Effector CD8-positive, alpha-beta T cell (primary cell): Measurements from ENCODE around the gene CSRNP3.

Experiments used
- DNase-seq: peaks from one replicate; lab custom pipeline; 2025; lab: John Stamatoyannopoulos, UW

The CSRNP3 gene

GRCh38 chr2:165544897-165545296 is 75.4 kb downstream of the CSRNP3 start:
- no peak for DNase-seq

DNA sequence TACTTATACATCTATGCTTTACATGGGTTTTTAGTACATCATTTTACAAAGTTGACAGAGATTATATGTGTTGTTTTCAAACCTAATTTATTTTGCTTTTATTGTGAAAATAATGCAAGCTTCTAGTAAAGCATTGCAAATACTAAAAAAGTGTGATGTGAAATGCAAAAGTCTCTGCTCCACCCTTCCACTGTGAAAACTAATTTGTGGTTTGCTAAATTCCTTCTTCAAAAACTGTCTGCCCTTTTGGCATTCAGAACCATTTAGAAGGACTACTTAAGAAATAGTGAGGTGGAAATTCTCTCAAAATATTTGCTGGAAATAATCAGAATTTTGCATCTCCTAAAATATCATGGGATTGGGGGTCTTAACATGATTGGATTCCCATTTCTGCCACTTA is 78.4 kb downstream of the CSRNP3 start:
- DNase-seq, result no peak

DNA sequence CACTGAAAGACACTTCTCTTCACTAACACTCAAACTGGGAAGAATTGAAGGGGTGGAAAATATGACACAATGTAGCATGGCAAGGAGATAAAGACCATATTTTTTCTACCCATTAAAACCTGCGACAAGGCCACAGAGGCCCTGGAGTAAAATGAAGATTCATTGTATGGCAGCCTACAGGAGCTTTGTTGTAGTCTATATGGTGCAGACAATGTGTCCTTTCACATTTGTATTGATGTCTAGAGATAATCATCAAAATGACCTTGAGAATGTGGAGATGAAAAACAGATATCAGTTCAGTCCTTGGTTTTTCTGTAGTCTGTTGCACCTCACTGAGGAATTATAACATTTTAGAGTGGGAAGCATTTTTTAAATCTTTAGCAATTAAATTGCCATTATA is 80.1 kb downstream of the CSRNP3 start:
- DNase-seq, result no peak

GRCh38 chr2:165558832-165559231 is 89.3 kb downstream of the CSRNP3 start:
- no peak for DNase-seq

GRCh38 chr2:165560377-165560988 is 91.0 kb downstream of the CSRNP3 start:
- no peak for DNase-seq

GRCh38 chr2:165561516-165561915 is 92.0 kb downstream of the CSRNP3 start:
- DNase-seq, result no peak

- DNase-seq, result no peak
These were observed 92.7 kb downstream of the CSRNP3 start for GRCh38 chr2:165562233-165562632.

DNA sequence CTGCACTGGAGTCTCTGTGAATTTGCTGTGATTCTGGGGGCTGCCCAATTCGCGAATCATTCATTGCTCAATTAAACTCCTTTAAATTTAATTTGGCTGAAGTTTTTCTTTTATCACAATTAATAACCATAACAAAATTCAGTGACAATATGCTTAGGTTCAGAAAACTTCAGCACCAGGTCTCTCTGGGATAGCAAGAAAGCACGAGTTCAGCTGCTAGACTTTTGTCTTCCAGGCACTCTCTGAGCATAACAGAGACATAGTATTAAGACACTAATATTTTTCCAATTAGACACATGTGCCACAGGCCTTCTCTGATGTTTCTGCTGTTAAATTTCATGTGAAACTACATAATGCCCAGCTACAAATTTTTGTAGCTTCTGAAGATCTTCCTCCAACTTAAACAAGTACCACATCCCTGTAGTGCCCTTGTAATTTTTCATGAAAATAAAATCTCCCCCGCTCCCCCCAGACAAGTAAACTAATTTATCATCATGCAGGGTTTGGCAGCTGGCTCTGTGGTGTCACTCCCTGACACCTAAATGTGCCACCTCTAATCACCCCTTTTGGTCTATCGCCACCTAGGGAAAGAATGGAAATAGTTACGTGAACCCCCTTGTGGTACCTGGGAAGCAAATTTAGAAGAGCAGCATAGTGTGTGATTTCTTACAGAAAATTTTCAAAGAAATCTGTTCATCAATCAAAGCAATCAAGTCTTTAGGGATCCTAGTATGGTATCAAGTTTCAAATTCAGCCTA is 94.1 kb downstream of the CSRNP3 start:
- DNase-seq, result no peak

DNA sequence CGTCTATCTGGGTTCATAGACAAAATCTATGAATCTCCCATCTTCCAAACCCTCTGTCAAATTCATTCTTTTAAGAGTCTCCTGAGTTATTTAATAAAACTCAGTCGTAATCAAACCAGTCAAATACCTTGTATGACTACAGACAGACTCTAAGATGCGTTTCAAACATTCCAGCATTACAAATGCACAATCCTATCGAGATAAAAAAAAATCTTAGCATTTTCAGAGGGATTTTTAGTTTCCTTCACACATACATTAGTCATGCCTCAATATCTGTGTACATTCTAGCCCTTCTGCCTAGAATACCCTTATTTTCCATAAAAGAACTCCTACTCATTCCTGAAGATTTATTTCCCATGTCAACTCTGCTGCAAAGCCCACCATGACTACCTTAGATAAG is 96.5 kb downstream of the CSRNP3 start:
- DNase-seq, result no peak

DNA sequence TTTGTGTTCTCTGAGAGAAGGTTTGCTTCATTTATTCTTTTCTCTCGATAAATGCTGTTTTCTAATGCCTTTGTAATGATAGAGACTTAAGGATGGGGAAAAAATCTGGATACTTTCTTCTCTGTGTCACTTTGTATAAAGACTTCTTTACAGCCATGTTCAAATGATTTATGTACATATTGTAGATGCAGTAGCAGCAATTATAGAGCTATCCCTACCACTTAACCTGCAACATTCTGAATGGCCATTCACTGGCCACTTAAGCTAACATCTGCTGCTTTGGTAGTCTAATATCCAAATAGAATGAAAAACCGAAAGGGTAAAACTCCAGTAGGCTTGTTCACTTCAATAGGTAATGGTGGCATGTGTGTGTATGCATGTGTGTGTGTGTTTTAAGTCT is 97.8 kb downstream of the CSRNP3 start:
- DNase-seq, result no peak

DNA sequence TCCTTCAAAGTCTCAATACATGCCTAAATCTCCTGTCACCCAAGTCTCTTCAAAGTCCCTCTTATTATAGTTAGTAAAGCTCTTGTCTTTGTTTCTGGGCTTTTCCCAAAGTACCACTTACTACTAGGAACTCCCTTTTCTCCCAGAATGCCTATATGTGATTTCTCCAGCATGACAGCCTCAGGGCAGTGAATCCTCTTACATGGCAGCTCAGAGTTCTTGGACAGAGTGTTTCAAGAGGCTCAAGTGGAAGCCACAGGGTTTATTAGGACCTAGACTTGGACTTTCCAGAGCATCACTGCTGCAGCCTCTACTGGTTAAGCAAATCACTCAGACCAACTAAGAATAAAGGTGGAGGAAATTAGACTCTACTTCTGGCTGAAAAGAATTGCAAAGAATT is 98.9 kb downstream of the CSRNP3 start:
- DNase-seq, result no peak

DNA sequence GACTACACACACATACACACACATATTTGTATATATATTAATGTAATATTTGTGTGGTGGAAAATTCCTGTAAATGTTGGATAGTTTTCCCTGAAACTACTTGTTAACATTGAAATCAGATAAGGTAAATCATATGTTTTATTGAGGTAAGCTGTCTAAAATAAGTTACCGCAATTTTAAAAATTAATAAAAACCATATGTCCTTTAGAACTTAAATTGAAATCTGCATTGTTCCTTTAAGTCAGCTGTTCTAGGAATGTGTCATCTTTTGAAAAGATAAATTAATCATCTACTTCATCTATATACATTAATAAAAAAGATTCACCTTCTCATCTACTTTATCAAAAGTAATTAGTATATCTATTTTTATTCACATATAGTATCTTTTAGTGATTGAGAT is 102.0 kb downstream of the CSRNP3 start:
- no peak for DNase-seq

DNA sequence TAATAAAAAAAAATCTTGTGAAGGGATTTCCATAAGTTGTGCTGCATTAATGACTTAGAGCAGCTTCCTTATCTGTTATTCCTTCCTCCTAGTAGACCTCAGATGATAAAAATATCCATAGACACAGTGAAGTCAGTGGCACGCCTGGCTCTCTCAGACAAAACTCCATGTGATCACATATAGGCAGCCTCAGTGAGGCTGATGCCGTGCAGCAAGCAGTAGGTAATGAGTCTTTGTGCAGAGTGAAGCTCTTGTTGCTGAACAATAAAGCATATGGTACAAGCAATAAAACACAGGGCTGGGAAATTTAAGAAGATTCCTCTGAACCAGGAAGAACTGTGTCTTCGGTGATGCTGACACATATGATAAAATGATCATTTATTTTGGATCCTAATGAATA is 102.7 kb downstream of the CSRNP3 start:
- no peak for DNase-seq

DNA sequence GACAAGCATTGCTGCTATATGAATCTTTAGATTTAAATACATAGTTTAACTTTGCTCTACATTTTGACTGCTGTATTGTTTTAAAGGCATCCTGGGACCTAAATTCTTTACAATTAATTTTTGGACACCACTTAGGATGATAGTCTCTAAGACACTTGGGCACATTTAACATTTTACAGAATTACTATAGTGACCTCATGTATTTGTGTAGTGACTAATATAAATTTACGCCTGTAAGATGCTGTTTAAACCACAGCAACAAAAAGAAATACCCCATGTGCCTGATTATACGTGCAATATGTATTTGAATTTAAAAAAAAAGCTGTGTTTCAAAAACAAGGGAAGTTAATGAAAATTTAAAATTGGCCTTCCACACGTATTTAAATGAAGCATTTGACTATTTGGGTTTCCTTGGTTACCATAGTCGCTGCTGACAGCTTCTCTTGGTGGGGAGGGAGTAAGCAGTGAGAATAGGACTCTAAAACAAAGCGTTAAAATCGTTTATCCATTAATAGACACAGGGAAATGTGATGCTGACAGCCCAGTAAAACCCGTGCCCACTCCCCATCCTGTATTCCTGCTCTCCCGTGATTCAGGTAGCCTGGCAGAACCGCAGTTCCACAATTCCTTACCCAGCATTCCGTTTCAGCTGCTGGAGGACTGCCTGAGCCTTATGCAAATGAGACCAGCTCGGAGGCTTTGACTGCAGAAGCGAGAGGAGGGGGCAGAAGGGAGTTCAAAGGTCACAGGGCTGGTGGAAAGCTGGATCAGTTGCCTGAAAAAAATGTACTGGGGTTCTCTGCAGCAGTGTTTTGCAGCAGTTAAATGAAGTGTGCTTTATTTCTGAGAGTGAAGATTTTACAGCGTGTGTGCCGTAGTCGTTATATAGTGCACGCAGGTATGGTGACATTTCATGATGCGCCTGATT is 104.3 kb downstream of the CSRNP3 start:
- DNase-seq, result no peak

GRCh38 chr2:165575044-165575615 is 105.6 kb downstream of the CSRNP3 start:
- DNase-seq, result no peak

DNA sequence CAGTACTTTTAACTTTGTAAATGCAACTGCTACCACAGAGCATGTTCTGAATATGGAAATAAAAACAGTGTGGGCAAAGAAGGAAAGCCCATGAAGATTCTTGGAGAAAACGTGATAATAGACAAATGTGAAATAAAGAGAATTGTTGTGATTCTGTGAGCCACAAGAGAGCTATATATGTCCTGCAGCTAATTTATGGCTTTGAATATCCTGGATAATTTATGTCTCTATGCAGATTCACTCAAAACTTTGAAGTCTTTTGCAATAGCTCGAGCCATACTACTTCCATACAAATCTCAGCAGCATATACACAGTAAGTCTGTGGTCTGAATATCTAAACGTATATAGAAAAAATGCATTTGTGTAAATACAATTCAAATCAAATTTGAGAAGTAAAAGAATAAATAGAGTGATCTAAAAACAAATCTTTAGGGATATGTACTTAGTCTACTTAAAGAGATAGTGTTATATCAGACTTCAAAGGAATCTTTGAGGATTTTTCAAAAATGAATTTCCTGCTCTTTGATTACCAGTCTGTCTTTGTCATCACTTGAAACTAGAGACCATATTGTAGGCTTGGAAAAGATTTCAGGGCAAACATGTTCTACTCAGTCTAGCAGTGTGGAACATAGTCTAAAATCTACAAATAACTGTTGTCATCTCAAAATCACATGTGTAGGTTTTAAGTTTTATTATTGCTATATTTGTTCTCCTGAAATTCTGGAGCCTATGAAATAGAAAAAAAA is 107.1 kb downstream of the CSRNP3 start:
- no peak for DNase-seq

DNA sequence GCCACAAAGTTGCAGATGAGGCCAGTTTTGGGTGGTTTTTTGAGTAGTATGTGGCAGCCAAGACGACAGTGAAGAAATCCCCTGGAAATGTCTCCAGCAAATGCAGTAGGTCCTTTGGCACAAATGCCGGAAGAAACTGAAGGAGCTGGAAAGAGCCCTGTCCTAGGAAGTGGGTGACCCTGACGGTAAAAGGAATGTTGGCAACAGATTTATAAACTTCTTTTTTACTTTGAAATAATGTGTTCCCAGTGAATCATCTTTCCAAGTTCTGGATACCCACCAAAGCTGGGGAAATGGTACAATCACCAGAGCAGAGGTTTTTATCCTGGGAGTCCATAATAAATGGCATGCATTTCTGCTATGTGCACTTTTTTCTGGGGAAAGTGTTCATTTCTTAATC is 112.9 kb downstream of the CSRNP3 start:
- no peak for DNase-seq

DNA sequence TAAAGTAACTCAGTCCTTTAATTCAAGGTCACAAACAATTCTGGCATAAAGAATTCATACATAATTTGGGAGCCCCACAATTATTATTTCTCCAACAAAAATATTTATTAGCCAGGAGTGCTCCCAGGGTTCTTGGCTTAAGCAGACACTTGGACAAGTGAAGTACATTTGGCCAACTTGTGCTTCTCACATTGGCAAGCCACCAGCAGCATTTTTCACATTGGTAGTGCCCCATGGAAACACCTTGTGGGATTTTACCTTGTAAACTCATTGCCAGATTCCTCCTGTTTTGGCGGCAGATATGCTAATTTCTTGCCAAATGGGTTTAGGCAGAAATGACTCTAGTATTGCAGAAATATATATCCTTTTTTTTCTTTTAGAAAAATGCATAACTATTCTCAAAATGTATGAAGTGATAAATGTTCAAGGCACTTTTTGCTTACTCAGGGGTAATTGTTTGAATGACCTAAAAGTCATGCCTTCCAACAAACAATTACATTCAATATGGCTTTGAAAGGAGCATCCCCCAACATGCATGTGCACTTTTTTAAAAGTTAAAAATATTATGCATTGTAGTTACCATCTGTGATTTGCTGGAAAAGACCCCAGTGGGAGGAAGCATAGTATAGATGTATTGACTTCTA is 113.5 kb downstream of the CSRNP3 start:
- DNase-seq, result no peak

DNA sequence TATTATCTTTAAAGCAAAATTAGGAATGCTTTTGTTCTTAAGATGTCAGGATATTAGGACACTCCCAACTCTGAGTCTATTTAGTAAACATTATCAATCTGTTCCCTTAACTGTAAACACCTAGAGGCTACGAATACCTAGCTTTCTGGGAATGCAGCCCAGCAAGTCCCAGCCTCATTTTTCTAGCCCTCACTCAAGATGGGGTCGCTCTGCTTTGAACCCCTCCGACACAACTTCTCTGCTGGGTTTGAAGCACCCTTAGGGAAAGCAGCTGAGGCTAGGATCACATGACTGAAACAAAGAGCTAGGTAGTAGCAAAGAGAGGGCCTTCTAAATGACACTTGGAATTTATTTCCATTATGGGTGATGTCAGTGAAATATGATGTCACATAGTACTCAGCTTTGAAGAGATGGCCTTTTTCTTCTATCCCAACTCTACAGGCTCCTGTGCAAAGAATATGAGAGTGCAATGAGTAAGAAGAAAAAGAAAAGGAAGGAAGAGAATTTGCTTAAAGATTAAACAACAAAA is 114.7 kb downstream of the CSRNP3 start:
- DNase-seq, result no peak

DNA sequence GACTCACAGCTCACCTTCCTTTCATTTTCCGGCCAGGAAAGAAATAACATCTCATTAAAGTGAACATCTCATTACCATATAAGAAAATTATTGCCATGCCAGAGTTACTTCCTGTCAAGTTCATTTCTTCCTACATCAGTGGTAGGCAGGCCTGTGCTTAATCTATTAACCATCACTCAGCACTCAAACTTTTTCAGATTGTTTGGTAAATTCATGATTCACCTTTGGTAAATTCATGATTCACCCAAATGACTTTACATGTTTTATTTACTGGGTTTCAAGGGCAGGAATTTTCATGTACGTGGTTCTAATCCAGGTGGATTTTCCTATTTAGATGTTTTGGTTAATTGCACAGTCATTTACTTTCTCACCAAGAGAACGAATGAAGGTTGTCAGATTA is 116.5 kb downstream of the CSRNP3 start:
- no peak for DNase-seq
